Activated naive CD4-positive, alpha-beta T cell treated with anti-CD3 and anti-CD28 coated beads, Interleukin-2, amount 50 U/mL, for 72 hours (primary cell): ENCODE results near the gene ADARB2. TPM values are rescaled to one million over a fixed set of nuclear protein-coding genes. Genes with fewer than 3 reads are reported as not detected.
A peak's percentile ranks its signal among the peaks of the same experiment; 100 is the strongest.

ENCODE experiments used
- ATAC-seq, 2 donors: fragments of 150-1000 bp; cut with Tn5 transposase; 2 replicates each; pipeline ENCODE4 v1.10.0; 2021; ENCODE audit warnings: mild to moderate bottlenecking in 2 of 2, moderate library complexity in 2 of 2
- DNase-seq, 2 donors: peaks; one replicate each; pipeline ENCODE4 v3.0.0; 2021 to 2022; ENCODE audit warnings: low spot score in 2 of 2
- H3K27ac Mint-ChIP-seq, 2 donors: one replicate each; pipeline ENCODE4 v1.8.0; 2022; ENCODE audit warnings: mild to moderate bottlenecking in 2 of 2, mixed read lengths in 2 of 2
- H3K36me3 Mint-ChIP-seq, 2 donors: one replicate each; pipeline ENCODE4 v1.8.0; 2022; ENCODE audit warnings: mixed read lengths in 2 of 2
- H3K9me3 Mint-ChIP-seq, 2 donors: one replicate each; pipeline ENCODE4 v1.8.0; 2022; ENCODE audit warnings: mixed read lengths in 2 of 2
- total RNA-seq, 2 donors: library from RNA; stranded (reverse); gene quantifications; one replicate each; pipeline ENCODE4 v1.2.3, GENCODE V29; 2022

ADARB2 gene
- total RNA-seq, 2 donors from 2014 or later = 0.27 TPM; not detected in 1

GRCh38 chr10:1661416-1661815 is 75.9 kb downstream of the ADARB2 start:
- no peak overlapping the region for H3K27ac Mint-ChIP-seq
- DNase-seq = no peak
- no peak for ATAC-seq
- H3K9me3 Mint-ChIP-seq = no peaks in the 10 kb centered on the region
- H3K36me3 Mint-ChIP-seq = no peaks in the 10 kb centered on the region

- no peak for ATAC-seq
- DNase-seq = no peak
- H3K36me3 Mint-ChIP-seq = no peaks in the 10 kb centered on the region
- H3K9me3 Mint-ChIP-seq = no peaks in the 10 kb centered on the region
- no peak overlapping the region for H3K27ac Mint-ChIP-seq
Observed at GRCh38 chr10:1660815-1661214, 76.5 kb downstream of the ADARB2 start.

GRCh38 chr10:1660386-1660785 is 76.9 kb downstream of the ADARB2 start:
- DNase-seq (no peak), ATAC-seq (no peak)
- Mint-ChIP-seq H3K36me3 (no peaks in the 10 kb centered on the region), H3K9me3 (no peaks in the 10 kb centered on the region), H3K27ac (no peak overlapping the region)

GRCh38 chr10:1659221-1659791 is 78.0 kb downstream of the ADARB2 start:
- ATAC-seq (no peak), DNase-seq (no peak)
- Mint-ChIP-seq H3K27ac (no peak overlapping the region), H3K9me3 (no peaks in the 10 kb centered on the region), H3K36me3 (no peaks in the 10 kb centered on the region)

GRCh38 chr10:1658658-1659057 is 78.7 kb downstream of the ADARB2 start:
- Mint-ChIP-seq H3K9me3 (no peaks in the 10 kb centered on the region), H3K27ac (no peak overlapping the region), H3K36me3 (no peaks in the 10 kb centered on the region)
- no peak for DNase-seq
- no peak for ATAC-seq

- Mint-ChIP-seq H3K36me3 (no peaks in the 10 kb centered on the region), H3K27ac (no peak overlapping the region), H3K9me3 (no peaks in the 10 kb centered on the region)
- ATAC-seq (no peak), DNase-seq (no peak)
Observed at GRCh38 chr10:1657479-1657878, 79.8 kb downstream of the ADARB2 start.

- Mint-ChIP-seq H3K9me3 (no peaks in the 10 kb centered on the region), H3K27ac (no peak overlapping the region), H3K36me3 (no peaks in the 10 kb centered on the region)
- ATAC-seq (no peak), DNase-seq (no peak)
Observed at GRCh38 chr10:1655367-1655766, 82.0 kb downstream of the ADARB2 start.

- no peak overlapping the region for H3K27ac Mint-ChIP-seq
- no peaks in the 10 kb centered on the region for H3K36me3 Mint-ChIP-seq
- DNase-seq (no peak), ATAC-seq (no peak)
- H3K9me3 Mint-ChIP-seq = no peaks in the 10 kb centered on the region
Observed at GRCh38 chr10:1654811-1655356, 82.4 kb downstream of the ADARB2 start.

- Mint-ChIP-seq H3K9me3 (no peaks in the 10 kb centered on the region), H3K36me3 (no peaks in the 10 kb centered on the region), H3K27ac (no peak overlapping the region)
- ATAC-seq (no peak), DNase-seq (peak in 1 of 2 donors; percentile 21)
Observed at GRCh38 chr10:1654247-1654646, 83.1 kb downstream of the ADARB2 start.

- DNase-seq (peak in 1 of 2 donors; percentile 3), ATAC-seq (no peak)
- H3K27ac Mint-ChIP-seq = no peak overlapping the region
- H3K9me3 Mint-ChIP-seq = no peaks in the 10 kb centered on the region
- no peaks in the 10 kb centered on the region for H3K36me3 Mint-ChIP-seq
Observed at GRCh38 chr10:1653321-1653720, 84.0 kb downstream of the ADARB2 start.

GRCh38 chr10:1652151-1652550 is 85.2 kb downstream of the ADARB2 start:
- no peak overlapping the region for H3K27ac Mint-ChIP-seq
- H3K9me3 Mint-ChIP-seq = peaks cover 0 to 3% of the 10 kb centered on the region in 2 donors
- ATAC-seq = no peak
- DNase-seq = no peak
- H3K36me3 Mint-ChIP-seq = no peaks in the 10 kb centered on the region

- Mint-ChIP-seq H3K9me3 (peaks cover 0 to 5% of the 10 kb centered on the region in 2 donors), H3K27ac (no peak overlapping the region), H3K36me3 (no peaks in the 10 kb centered on the region)
- DNase-seq (no peak), ATAC-seq (no peak)
Observed at GRCh38 chr10:1651270-1651966, 85.9 kb downstream of the ADARB2 start.

GRCh38 chr10:1650542-1651269 is 86.6 kb downstream of the ADARB2 start:
- Mint-ChIP-seq H3K27ac (no peak overlapping the region), H3K36me3 (no peaks in the 10 kb centered on the region), H3K9me3 (peaks cover 0 to 7% of the 10 kb centered on the region in 2 donors)
- ATAC-seq (no peak), DNase-seq (no peak)

- H3K9me3 Mint-ChIP-seq = peaks cover 0 to 10% of the 10 kb centered on the region in 2 donors
- peaks cover 0 to 10% of the 10 kb centered on the region in 2 donors for H3K36me3 Mint-ChIP-seq
- no peak overlapping the region for H3K27ac Mint-ChIP-seq
- ATAC-seq (peak in 1 of 2 donors; percentile 48), DNase-seq (no peak)
Observed at GRCh38 chr10:1648648-1649047, 88.7 kb downstream of the ADARB2 start.

- DNase-seq (no peak), ATAC-seq (no peak)
- no peak overlapping the region for H3K27ac Mint-ChIP-seq
- H3K36me3 Mint-ChIP-seq = peaks cover 0 to 10% of the 10 kb centered on the region in 2 donors
- H3K9me3 Mint-ChIP-seq = peaks cover 3 to 17% of the 10 kb centered on the region in 2 donors
Observed at GRCh38 chr10:1646332-1646731, 91.0 kb downstream of the ADARB2 start.

- H3K27ac Mint-ChIP-seq = no peak overlapping the region
- H3K9me3 Mint-ChIP-seq = peaks cover 3 to 17% of the 10 kb centered on the region in 2 donors
- DNase-seq (no peak), ATAC-seq (no peak)
- H3K36me3 Mint-ChIP-seq = peaks cover 0 to 10% of the 10 kb centered on the region in 2 donors
Observed at GRCh38 chr10:1645896-1646295, 91.4 kb downstream of the ADARB2 start.

GRCh38 chr10:1644191-1644711 is 93.1 kb downstream of the ADARB2 start:
- no peak for DNase-seq
- H3K36me3 Mint-ChIP-seq = peaks cover 0 to 10% of the 10 kb centered on the region in 2 donors
- H3K9me3 Mint-ChIP-seq = peaks cover 3 to 17% of the 10 kb centered on the region in 2 donors

More at GRCh38 chr10:1644191-1644711, 93.1 kb downstream of the ADARB2 start:
- no peak for ATAC-seq
- no peak overlapping the region for H3K27ac Mint-ChIP-seq
